ENCODE results near the gene VPS11.

GRCh38 chr11:119065369-119065768, 2.2 kb upstream of the VPS11 start:
- TF ChIP-seq HDAC2 (IDR thresholded peaks at IDR 0.05): no peak
- peak; percentile 57 to 67 (median 67) for TF ChIP-seq CTCF (IDR thresholded peaks at IDR 0.05 in 2 of 3, conservative IDR thresholded peaks at IDR 0.05 in 1 of 3; ENCODE audit: control insufficient read depth in 2 of 3, extremely low read depth in 1 of 3, insufficient read depth in 1 of 3, low read depth in 3 of 3, low read length in 3 of 3)
- TF ChIP-seq FOS (IDR thresholded peaks at IDR 0.05; ENCODE audit: borderline replicate concordance, extremely low read depth, insufficient read length): no peak
- no peak for TF ChIP-seq YY1 (IDR thresholded peaks at IDR 0.05; ENCODE audit: low read depth, low read length)
- no peak for TF ChIP-seq POLR2AphosphoS5 (IDR thresholded peaks at IDR 0.05; ENCODE audit: low read length)

Measured in GM12878 (cell line).